GM18520 (cell line): ENCODE data around the gene PLXND1.

ENCODE experiments used
- ATAC-seq: cut with Tn5 transposase; IDR thresholded peaks from one replicate; pipeline ENCODE4 v1.9.1; 2021; ENCODE audit not compliant: unreplicated experiment

PLXND1 gene

GRCh38 chr3:129585949-129586657, 20.4 kb downstream of the PLXND1 start:
- no peak for ATAC-seq

- ATAC-seq = no peak
Observed at GRCh38 chr3:129584631-129585030, 21.8 kb downstream of the PLXND1 start.

GRCh38 chr3:129583289-129583688, 23.2 kb downstream of the PLXND1 start:
- no peak for ATAC-seq

GRCh38 chr3:129582799-129583198, 23.7 kb downstream of the PLXND1 start:
- ATAC-seq = no peak

- ATAC-seq = no peak
Observed at GRCh38 chr3:129581623-129582022, 24.9 kb downstream of the PLXND1 start.

GRCh38 chr3:129579991-129580390, 26.5 kb downstream of the PLXND1 start:
- ATAC-seq = no peak

- ATAC-seq = no peak
Observed at GRCh38 chr3:129577925-129578786, 28.3 kb downstream of the PLXND1 start.

GRCh38 chr3:129577366-129577765, 29.1 kb downstream of the PLXND1 start:
- ATAC-seq = no peak

GRCh38 chr3:129576514-129577352, 29.7 kb downstream of the PLXND1 start:
- ATAC-seq = no peak

GRCh38 chr3:129575997-129576384, 30.5 kb downstream of the PLXND1 start:
- ATAC-seq = no peak

- no peak for ATAC-seq
Observed at GRCh38 chr3:129575233-129575996, 31.1 kb downstream of the PLXND1 start.

GRCh38 chr3:129574206-129574605, 32.3 kb downstream of the PLXND1 start:
- ATAC-seq = no peak

GRCh38 chr3:129573493-129573892, 33.0 kb downstream of the PLXND1 start:
- no peak for ATAC-seq

- no peak for ATAC-seq
Observed at GRCh38 chr3:129572603-129573002, 33.9 kb downstream of the PLXND1 start.

- no peak for ATAC-seq
Observed at GRCh38 chr3:129571605-129572547, 34.6 kb downstream of the PLXND1 start.

GRCh38 chr3:129569856-129570255, 36.6 kb downstream of the PLXND1 start:
- no peak for ATAC-seq

- ATAC-seq = no peak
Observed at GRCh38 chr3:129567939-129568338, 38.5 kb downstream of the PLXND1 start.

GRCh38 chr3:129567176-129567705, 39.2 kb downstream of the PLXND1 start:
- ATAC-seq = no peak

- no peak for ATAC-seq
Observed at GRCh38 chr3:129565902-129566301, 40.6 kb downstream of the PLXND1 start.
